Measurements from ENCODE around the gene COBLL1. TPM values are rescaled to one million over a fixed set of nuclear protein-coding genes. Genes with fewer than 3 reads are reported as not detected.
A peak's percentile ranks its signal among the peaks of the same experiment; 100 is the strongest.

COBLL1 gene
- total RNA-seq, 1 experiment from 2014 or later: 8.4 TPM

DNA sequence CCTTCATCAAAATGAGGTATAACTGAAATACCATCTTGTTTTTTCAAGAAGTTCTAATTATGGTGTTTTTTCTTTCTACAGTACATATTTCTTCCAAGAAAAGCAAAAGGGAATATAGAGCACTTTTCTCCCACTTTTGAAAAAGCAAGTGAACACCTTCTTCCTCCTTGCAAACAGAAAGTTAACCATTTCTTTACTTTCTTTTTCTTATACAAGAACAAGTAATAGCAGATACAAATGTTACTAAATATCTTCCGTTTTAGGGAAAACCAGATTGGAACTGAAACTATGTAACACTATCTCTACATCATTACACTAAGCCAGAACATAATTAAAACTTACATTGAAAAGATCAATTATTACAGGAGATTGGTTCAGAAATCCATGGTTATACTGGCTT lies 44.0 kb downstream of the COBLL1 start:
- Histone ChIP-seq H3K36me3 (no peaks in the 10 kb centered on the region), H3K4me3 (no peak overlapping the region), H3K27ac (no peak overlapping the region), H3K4me1 (replicated peaks) (peaks cover 16% of the 10 kb centered on the region), H3K27me3 (replicated peaks) (no peaks in the 10 kb centered on the region), H3K9me3 (replicated peaks) (no peaks in the 10 kb centered on the region)
- no peak for DNase-seq (ENCODE audit: low read depth in 1 of 2, low spot score in 2 of 2)

DNA sequence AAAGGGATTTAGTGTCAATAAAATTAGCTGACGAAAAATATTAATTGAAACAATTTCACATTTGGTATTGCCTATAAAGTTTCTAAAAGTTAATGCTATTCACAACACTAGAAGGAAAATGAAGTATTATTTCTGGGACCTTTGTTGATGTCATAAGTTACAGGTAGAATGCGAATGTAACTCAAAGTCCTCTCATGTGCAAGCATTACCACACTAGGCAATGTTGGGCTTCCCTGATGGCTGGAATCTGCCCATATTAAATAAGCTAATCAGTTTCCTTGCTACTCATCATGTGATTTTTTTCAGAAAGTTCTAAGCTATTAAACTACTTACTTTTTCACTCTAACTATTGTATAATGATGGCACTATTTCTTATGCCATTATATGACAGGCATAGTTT lies 44.6 kb downstream of the COBLL1 start:
- H3K36me3 ChIP-seq: no peaks in the 10 kb centered on the region
- H3K9me3 ChIP-seq (replicated peaks): no peaks in the 10 kb centered on the region
- DNase-seq (ENCODE audit: low read depth in 1 of 2, low spot score in 2 of 2): no peak
- H3K4me3 ChIP-seq: no peak overlapping the region
- no peaks in the 10 kb centered on the region for H3K27me3 ChIP-seq (replicated peaks)
- H3K27ac ChIP-seq: no peak overlapping the region
- H3K4me1 ChIP-seq (replicated peaks): peaks cover 21% of the 10 kb centered on the region

DNA sequence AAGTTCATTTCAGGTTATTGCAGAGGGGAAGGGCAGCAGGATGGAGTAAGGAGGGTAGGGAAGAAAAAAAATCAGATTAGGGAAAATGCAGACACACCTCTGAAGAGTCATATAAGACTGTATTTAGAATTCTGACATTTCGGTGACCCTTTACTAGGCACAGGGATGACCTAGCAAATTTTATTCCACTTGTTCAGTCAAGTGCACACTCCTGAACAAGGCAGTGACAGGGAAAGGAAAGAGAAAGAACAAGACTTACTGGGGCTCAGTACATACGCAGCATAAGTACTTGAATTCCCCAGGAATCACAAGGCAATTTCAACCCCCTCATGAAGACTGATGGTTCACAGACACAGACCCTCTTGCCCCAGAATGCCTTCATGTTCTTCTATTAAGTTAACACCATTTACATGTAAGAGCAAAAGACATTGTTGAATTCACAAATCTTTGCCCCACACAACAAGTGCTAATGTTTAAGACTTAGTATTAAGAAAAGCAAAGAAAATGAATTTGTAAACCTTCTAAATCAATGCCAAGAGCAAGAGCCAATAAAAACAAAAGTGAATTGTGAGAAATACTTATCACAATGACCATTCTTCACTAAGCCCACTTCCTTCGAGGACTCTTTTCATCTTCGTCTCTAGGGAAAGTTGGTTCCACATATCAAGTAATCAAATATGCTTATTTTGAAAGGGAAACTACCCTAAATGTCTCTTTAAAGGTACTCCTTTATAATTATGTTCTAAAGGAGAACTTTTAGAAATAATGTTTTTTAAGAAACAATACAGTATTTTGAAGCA lies 47.0 kb downstream of the COBLL1 start:
- H3K27ac ChIP-seq: no peak overlapping the region
- H3K9me3 ChIP-seq (replicated peaks): no peaks in the 10 kb centered on the region
- no peak overlapping the region for H3K4me3 ChIP-seq
- DNase-seq (ENCODE audit: low read depth in 1 of 2, low spot score in 2 of 2): peak in 1 of 2 experiments; percentile 5
- H3K27me3 ChIP-seq (replicated peaks): no peaks in the 10 kb centered on the region
- peaks cover 21% of the 10 kb centered on the region for H3K4me1 ChIP-seq (replicated peaks)
- H3K36me3 ChIP-seq: no peaks in the 10 kb centered on the region

DNA sequence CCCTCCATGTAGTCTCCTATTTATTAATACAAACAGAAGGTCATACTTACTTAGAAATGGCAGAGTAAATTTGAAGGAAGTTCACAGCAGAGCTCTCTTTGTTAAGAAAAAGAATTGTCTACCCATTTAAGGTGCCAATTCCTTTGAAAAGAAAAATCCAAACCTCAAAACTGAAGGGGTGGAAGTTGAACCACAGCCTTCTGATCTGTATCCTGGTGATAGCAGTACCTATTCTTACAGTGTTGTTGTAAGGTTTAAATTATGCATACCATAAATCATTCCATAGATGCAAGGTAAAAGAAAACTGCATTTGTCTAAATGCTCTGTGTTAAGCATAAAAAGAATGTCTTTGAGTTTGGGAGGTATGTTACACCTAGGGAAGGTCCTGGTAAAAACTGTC lies 47.6 kb downstream of the COBLL1 start:
- Histone ChIP-seq H3K4me3 (no peak overlapping the region), H3K4me1 (replicated peaks) (peaks cover 21% of the 10 kb centered on the region), H3K9me3 (replicated peaks) (no peaks in the 10 kb centered on the region), H3K27me3 (replicated peaks) (no peaks in the 10 kb centered on the region), H3K27ac (no peak overlapping the region), H3K36me3 (no peaks in the 10 kb centered on the region)
- DNase-seq (ENCODE audit: low read depth in 1 of 2, low spot score in 2 of 2): no peak

DNA sequence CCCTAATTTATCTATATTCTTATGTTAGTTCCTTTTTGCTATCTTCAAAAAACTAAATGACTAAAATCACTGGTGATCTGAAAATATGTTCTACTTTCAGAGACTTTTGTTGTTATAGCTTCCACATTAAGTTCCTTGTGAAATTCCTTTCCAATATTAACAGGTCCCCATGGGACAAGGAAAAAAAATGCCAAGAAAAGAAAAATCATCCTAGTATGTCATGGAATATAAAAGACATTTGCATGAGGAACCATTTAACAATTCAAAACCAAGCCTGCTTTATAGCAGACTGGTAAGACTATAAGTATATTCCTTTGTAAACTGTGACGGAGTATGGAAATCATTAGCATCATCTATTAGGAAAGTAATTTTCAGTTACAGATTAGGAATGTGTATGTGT lies 48.1 kb downstream of the COBLL1 start:
- Histone ChIP-seq H3K9me3 (replicated peaks) (no peaks in the 10 kb centered on the region), H3K4me1 (replicated peaks) (peaks cover 21% of the 10 kb centered on the region), H3K27ac (no peak overlapping the region), H3K27me3 (replicated peaks) (no peaks in the 10 kb centered on the region), H3K4me3 (no peak overlapping the region), H3K36me3 (no peaks in the 10 kb centered on the region)
- DNase-seq (ENCODE audit: low read depth in 1 of 2, low spot score in 2 of 2): no peak

DNA sequence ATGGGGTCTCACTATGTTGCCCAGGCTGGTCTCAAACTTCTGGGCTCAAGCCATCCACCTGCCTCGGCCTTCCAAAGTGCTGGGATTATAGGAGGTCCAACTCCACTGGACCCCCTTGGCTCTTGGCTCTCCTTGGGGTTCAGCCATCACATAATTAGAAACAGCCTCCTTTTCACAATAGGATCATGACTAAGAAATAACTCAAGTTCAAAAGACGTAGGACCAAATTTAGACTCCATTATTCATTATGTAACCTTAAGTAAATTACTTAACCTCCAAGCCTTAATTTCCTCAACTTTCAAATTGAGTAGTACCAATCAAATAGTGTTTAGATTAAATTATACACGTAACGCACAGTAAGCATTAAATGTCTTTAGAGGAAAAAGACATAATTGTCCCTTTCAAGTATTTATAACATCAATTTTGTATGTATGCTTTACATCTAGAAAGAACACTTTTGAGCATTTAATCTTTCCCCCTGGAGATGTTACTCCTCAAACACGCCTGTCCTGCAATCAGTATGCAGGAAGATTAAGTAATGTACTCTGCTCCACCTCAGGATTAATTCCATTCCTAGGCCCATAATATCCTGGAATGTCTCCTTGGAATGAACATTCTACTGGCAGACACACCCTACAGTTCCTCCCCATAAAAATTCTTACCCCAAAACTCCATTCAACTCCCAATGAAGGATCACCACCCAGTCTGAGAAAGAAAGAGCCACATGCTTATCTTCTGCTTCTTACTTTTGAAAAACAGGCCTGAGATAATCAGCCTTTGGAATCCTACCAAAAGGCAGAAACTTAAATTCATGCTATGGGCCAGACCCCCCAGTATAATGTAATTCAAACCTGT lies 49.1 kb downstream of the COBLL1 start:
- Histone ChIP-seq H3K36me3 (no peaks in the 10 kb centered on the region), H3K27ac (peak overlapping the region; percentile 37; the same call in 1 of the 2 replicates), H3K27me3 (replicated peaks) (no peaks in the 10 kb centered on the region), H3K9me3 (replicated peaks) (no peaks in the 10 kb centered on the region), H3K4me1 (replicated peaks) (peaks cover 21% of the 10 kb centered on the region), H3K4me3 (no peak overlapping the region)
- peak in 1 of 2 experiments; percentile 30 for DNase-seq (ENCODE audit: low read depth in 1 of 2, low spot score in 2 of 2)

DNA sequence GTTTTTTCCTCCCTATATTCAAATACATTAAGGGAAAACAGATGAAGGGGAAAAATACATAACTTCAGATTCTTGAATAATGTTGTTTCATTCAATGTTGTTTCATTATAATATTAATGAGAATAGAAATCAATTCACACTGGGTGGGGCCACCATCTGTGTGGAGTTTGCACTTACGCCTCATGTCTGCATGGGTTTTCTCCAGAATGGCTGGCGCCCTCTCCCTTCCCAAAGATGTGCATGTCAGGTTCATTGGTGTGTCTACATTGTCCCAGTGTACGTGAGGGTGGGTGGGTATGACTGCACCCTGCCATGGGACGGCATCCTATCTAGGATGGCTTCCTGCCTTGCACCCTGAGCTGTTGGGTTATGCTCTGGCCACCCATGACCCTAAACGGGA lies 51.7 kb downstream of the COBLL1 start:
- H3K27me3 ChIP-seq (replicated peaks): no peaks in the 10 kb centered on the region
- no peak overlapping the region for H3K27ac ChIP-seq
- no peak for DNase-seq (ENCODE audit: low read depth in 1 of 2, low spot score in 2 of 2)
- peaks cover 32% of the 10 kb centered on the region for H3K4me1 ChIP-seq (replicated peaks)
- no peak overlapping the region for H3K4me3 ChIP-seq
- no peaks in the 10 kb centered on the region for H3K36me3 ChIP-seq
- H3K9me3 ChIP-seq (replicated peaks): no peaks in the 10 kb centered on the region

DNA sequence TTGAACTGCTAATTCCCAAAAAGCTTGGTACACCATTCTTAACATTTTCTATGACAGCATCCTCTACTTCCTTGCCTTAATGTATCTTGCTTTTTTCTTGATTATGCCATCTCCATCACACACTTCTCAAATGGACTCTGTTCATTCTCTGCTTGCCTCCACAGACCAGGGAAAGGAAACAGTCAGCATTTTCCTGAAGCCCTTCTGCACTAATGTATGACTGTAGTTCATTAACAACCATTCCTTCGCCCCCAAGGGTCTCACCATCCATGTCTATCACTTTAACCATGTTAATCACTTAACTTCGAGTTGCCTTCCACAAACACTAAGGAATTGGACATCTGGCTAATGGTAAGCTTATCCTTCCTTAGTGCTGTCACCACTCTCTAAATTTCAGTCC lies 54.8 kb downstream of the COBLL1 start:
- no peak for DNase-seq (ENCODE audit: low read depth in 1 of 2, low spot score in 2 of 2)
- Histone ChIP-seq H3K4me3 (no peak overlapping the region), H3K27ac (no peak overlapping the region), H3K9me3 (replicated peaks) (no peaks in the 10 kb centered on the region), H3K27me3 (replicated peaks) (no peaks in the 10 kb centered on the region), H3K36me3 (no peaks in the 10 kb centered on the region), H3K4me1 (replicated peaks) (peaks cover 31% of the 10 kb centered on the region)

DNA sequence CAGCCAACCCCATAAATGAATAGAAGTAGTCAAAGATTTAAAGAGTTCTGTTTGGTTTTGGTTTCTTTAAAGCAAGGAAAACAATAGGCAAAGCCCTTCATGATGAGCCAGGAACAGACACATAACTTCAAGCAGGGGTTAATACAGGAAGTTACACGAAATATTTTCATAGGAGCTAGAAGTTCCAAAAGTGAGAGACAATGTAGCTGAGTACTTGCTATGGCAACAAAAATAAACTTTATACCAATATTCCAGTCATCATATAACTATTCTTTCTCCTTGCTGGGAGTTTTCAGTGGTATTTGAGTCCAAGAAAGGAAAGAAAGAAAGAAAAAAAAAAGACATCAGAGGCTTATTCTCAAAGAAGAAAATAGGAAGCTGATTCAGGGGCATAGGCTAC lies 56.2 kb downstream of the COBLL1 start:
- H3K4me3 ChIP-seq: no peak overlapping the region
- H3K27me3 ChIP-seq (replicated peaks): no peaks in the 10 kb centered on the region
- H3K36me3 ChIP-seq: no peaks in the 10 kb centered on the region
- peak overlapping the region; percentile 97 for H3K27ac ChIP-seq
- peak in 1 of 2 experiments; percentile 83 for DNase-seq (ENCODE audit: low read depth in 1 of 2, low spot score in 2 of 2)
- H3K9me3 ChIP-seq (replicated peaks): no peaks in the 10 kb centered on the region
- H3K4me1 ChIP-seq (replicated peaks): peaks cover 31% of the 10 kb centered on the region

DNA sequence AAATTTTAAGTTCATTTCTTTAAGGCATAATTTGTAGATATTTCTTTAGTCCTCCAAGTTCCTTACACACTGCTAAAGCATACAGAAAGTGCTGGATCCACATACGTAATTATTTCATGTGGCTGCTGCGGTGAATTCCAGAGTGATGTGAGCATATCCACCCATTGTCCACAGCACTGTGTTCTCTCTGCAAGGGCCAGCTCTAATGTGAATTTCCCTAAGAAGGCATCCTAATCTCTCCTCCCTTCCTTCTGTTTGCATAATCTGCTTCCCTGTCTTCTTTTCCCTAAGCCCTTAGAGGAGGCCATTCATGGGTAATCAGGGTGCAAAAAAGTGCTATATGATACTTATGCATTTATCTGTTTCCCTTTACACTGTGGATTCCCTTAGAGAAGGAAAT lies 57.2 kb downstream of the COBLL1 start:
- Histone ChIP-seq H3K4me1 (replicated peaks) (peaks cover 31% of the 10 kb centered on the region), H3K27me3 (replicated peaks) (no peaks in the 10 kb centered on the region), H3K36me3 (no peaks in the 10 kb centered on the region), H3K27ac (peak overlapping the region; percentile 97), H3K4me3 (no peak overlapping the region), H3K9me3 (replicated peaks) (no peaks in the 10 kb centered on the region)
- DNase-seq (ENCODE audit: low read depth in 1 of 2, low spot score in 2 of 2): peak; percentile 81 to 85

DNA sequence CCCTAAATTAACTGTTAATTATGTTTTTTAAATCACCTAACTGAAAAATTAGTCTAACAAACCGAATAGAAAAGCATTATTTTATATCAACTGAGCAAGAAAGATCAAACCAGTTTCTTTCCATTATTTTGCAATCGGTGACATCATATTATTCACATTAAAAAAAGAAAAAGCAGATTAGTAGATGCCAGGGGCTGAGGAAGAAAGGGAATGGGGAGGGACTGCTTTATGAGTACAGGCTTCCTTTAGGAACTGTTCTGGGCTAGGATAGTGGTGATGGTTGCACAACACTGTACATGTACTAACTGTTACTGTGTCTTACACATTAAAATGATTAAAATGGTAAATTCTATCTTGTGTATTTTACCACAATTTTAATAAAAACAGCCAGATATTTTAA lies 59.3 kb downstream of the COBLL1 start:
- H3K4me1 ChIP-seq (replicated peaks): peaks cover 31% of the 10 kb centered on the region
- H3K4me3 ChIP-seq: no peak overlapping the region
- no peaks in the 10 kb centered on the region for H3K9me3 ChIP-seq (replicated peaks)
- no peak overlapping the region for H3K27ac ChIP-seq
- no peak for DNase-seq (ENCODE audit: low read depth in 1 of 2, low spot score in 2 of 2)
- no peaks in the 10 kb centered on the region for H3K36me3 ChIP-seq
- H3K27me3 ChIP-seq (replicated peaks): no peaks in the 10 kb centered on the region

DNA sequence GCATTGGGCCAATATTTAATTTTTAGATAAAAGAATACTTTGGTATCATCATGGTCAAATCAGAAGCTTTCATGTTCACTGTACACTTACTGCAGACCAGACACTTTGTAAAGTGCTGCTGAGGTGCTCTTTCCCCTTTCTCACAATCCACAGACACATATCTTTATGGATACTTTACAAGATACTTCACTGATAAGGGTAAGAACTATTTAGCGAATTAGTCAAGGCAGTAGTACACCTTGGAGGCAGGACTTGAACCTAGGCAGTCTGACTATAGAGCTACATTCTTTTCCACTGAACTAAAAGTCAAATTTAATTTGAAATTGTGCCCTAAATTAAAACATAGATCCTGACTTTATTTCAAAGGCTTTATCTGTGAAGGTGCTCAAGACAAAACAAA lies 60.2 kb downstream of the COBLL1 start:
- H3K4me3 ChIP-seq: no peak overlapping the region
- no peak overlapping the region for H3K27ac ChIP-seq
- peaks cover 31% of the 10 kb centered on the region for H3K4me1 ChIP-seq (replicated peaks)
- no peaks in the 10 kb centered on the region for H3K9me3 ChIP-seq (replicated peaks)
- no peaks in the 10 kb centered on the region for H3K36me3 ChIP-seq
- no peak for DNase-seq (ENCODE audit: low read depth in 1 of 2, low spot score in 2 of 2)
- no peaks in the 10 kb centered on the region for H3K27me3 ChIP-seq (replicated peaks)

DNA sequence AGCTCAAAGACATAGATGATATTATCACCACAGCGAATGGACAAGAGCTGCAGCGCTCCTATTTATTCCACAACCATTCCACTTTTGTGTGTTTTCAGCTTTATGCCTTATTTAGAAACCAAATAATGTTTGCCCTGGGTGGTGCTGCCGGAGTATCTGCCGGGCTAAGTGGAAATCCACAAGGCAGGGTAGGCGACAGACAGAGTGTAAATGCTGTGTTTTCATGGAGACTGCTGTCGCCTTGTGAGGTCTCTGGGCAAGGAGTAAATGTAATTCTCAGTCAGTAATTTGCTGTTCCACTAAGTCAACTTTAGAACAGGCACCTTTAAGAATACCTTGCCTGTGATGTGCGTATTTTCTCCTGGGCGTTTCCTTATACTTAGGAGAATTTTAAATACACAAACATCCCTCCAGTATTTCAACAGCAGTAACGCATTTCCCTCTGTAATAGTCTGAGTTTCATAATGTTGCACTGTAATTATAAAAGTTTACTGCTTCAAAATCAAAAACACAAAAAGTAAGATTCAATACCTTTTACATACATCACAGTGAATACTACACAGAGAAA lies 60.9 kb downstream of the COBLL1 start:
- no peak overlapping the region for H3K4me3 ChIP-seq
- no peak for DNase-seq (ENCODE audit: low read depth in 1 of 2, low spot score in 2 of 2)
- H3K9me3 ChIP-seq (replicated peaks): no peaks in the 10 kb centered on the region
- peaks cover 24% of the 10 kb centered on the region for H3K4me1 ChIP-seq (replicated peaks)
- H3K27ac ChIP-seq: no peak overlapping the region
- no peaks in the 10 kb centered on the region for H3K27me3 ChIP-seq (replicated peaks)
- H3K36me3 ChIP-seq: no peaks in the 10 kb centered on the region

Data from SJSA1 (cell line).